ENCODE data around the gene HS2ST1.

Gene HS2ST1

GRCh38 chr1:86906419-86906818 lies 8.0 kb upstream of the HS2ST1 start:
- ATAC-seq: no peak
- TF ChIP-seq TSHZ2 (CRISPR knock-in tag; IDR thresholded peaks at IDR 0.05) (no peak), CSDC2 (CRISPR knock-in tag; IDR thresholded peaks at IDR 0.05) (no peak), ISL1 (CRISPR knock-in tag; IDR thresholded peaks at IDR 0.05) (no peak), ZNF70 (CRISPR knock-in tag; IDR thresholded peaks at IDR 0.05) (no peak), TCF4 (CRISPR knock-in tag; IDR thresholded peaks at IDR 0.05; ENCODE audit: borderline replicate concordance) (no peak), POU6F1 (CRISPR knock-in tag; IDR thresholded peaks at IDR 0.05; ENCODE audit: borderline replicate concordance, low read depth) (no peak), GLIS3 (CRISPR knock-in tag; IDR thresholded peaks at IDR 0.05) (no peak), RARB (CRISPR knock-in tag; IDR thresholded peaks at IDR 0.05) (no peak), SNAI2 (CRISPR knock-in tag; IDR thresholded peaks at IDR 0.05) (no peak)

- no peak for TF ChIP-seq TOX (CRISPR knock-in tag; IDR thresholded peaks at IDR 0.05; ENCODE audit: borderline replicate concordance)
- TF ChIP-seq OSR1 (CRISPR knock-in tag; IDR thresholded peaks at IDR 0.05): no peak
- no peak for TF ChIP-seq TCF4 (CRISPR knock-in tag; IDR thresholded peaks at IDR 0.05; ENCODE audit: borderline replicate concordance)
- no peak for TF ChIP-seq BACH2 (CRISPR knock-in tag; IDR thresholded peaks at IDR 0.05; ENCODE audit: borderline replicate concordance)
- TF ChIP-seq PPARA (CRISPR knock-in tag; IDR thresholded peaks at IDR 0.05; ENCODE audit: borderline replicate concordance): no peak
- TF ChIP-seq ZC3H10 (CRISPR knock-in tag; IDR thresholded peaks at IDR 0.05): no peak
- no peak for TF ChIP-seq TSHZ2 (CRISPR knock-in tag; IDR thresholded peaks at IDR 0.05)
- TF ChIP-seq ZNF70 (CRISPR knock-in tag; IDR thresholded peaks at IDR 0.05): no peak
- TF ChIP-seq PATZ1 (CRISPR knock-in tag; IDR thresholded peaks at IDR 0.05; ENCODE audit: borderline replicate concordance): no peak
- no peak for TF ChIP-seq ZFP3 (CRISPR knock-in tag; IDR thresholded peaks at IDR 0.05)
- ATAC-seq: no peak
Observed at GRCh38 chr1:86912281-86912900, 2.0 kb upstream of the HS2ST1 start.

GRCh38 chr1:86913399-86913895 lies 988 bp upstream of the HS2ST1 start:
- TF ChIP-seq SNAI2 (CRISPR knock-in tag; IDR thresholded peaks at IDR 0.05) (no peak), ZNF565 (CRISPR knock-in tag; conservative IDR thresholded peaks at IDR 0.05; ENCODE audit: low read depth) (no peak), CSDC2 (CRISPR knock-in tag; IDR thresholded peaks at IDR 0.05) (no peak), TCF4 (CRISPR knock-in tag; IDR thresholded peaks at IDR 0.05; ENCODE audit: borderline replicate concordance) (no peak), ARNTL (CRISPR knock-in tag; IDR thresholded peaks at IDR 0.05; ENCODE audit: borderline replicate concordance, low read depth) (no peak), CREB5 (CRISPR knock-in tag; IDR thresholded peaks at IDR 0.05; ENCODE audit: low read depth) (no peak), RARB (CRISPR knock-in tag; IDR thresholded peaks at IDR 0.05) (no peak), ISL1 (CRISPR knock-in tag; IDR thresholded peaks at IDR 0.05) (no peak), TSHZ2 (CRISPR knock-in tag; IDR thresholded peaks at IDR 0.05) (no peak), CSRNP3 (CRISPR knock-in tag; IDR thresholded peaks at IDR 0.05) (no peak), TOX (CRISPR knock-in tag; IDR thresholded peaks at IDR 0.05; ENCODE audit: borderline replicate concordance) (no peak)
- no peak for ATAC-seq

All from SK-N-SH treated with all-trans-retinoic acid at 6 μM for 48 hours (cell line).